ENCODE results near the gene ITPK1.
"Not testable (repeated sequence)": the region's sequence is repeated elsewhere in the genome, so short reads cannot be mapped to it uniquely, and the experiment has no call there.

DNA sequence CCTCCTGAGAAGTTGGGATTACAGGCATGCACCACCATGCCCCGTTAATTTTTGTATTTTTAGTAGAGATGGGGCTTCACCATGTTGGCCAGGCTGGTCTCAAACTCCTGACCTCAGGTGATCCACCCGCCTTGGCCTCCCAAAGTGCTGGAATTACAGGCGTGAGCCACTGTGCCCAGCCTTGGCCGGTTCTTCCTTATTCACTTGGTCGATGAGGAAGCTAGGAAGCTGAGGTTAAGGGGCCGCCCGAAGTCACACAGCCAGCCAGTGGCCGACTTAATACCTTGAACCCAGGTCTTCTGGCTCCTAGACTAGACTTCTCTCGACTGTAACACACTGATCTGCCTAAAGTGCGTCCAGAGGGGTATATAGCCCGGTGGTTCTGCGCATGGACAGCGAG lies 20.8 kb upstream of the ITPK1 start:
- TF ChIP-seq, protein P1, sequence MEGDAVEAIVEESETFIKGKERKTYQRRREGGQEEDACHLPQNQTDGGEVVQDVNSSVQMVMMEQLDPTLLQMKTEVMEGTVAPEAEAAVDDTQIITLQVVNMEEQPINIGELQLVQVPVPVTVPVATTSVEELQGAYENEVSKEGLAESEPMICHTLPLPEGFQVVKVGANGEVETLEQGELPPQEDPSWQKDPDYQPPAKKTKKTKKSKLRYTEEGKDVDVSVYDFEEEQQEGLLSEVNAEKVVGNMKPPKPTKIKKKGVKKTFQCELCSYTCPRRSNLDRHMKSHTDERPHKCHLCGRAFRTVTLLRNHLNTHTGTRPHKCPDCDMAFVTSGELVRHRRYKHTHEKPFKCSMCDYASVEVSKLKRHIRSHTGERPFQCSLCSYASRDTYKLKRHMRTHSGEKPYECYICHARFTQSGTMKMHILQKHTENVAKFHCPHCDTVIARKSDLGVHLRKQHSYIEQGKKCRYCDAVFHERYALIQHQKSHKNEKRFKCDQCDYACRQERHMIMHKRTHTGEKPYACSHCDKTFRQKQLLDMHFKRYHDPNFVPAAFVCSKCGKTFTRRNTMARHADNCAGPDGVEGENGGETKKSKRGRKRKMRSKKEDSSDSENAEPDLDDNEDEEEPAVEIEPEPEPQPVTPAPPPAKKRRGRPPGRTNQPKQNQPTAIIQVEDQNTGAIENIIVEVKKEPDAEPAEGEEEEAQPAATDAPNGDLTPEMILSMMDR (IDR thresholded peaks at IDR 0.05), result not testable (repeated sequence)
- not testable (repeated sequence) for TF ChIP-seq RAD21 (IDR thresholded peaks at IDR 0.05; ENCODE audit: low read length); RCOR1 (IDR thresholded peaks at IDR 0.05; ENCODE audit: low read length); NRF1 (IDR thresholded peaks at IDR 0.05; ENCODE audit: low read depth, low read length); EZH2phosphoT487 (IDR thresholded peaks at IDR 0.05; ENCODE audit: borderline replicate concordance, low read depth); SIN3A (IDR thresholded peaks at IDR 0.05; ENCODE audit: borderline replicate concordance, low read depth, low read length); MAX (IDR thresholded peaks at IDR 0.05; ENCODE audit: low read depth)
- TF ChIP-seq, protein P2, sequence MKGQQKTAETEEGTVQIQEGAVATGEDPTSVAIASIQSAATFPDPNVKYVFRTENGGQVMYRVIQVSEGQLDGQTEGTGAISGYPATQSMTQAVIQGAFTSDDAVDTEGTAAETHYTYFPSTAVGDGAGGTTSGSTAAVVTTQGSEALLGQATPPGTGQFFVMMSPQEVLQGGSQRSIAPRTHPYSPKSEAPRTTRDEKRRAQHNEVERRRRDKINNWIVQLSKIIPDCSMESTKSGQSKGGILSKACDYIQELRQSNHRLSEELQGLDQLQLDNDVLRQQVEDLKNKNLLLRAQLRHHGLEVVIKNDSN (IDR thresholded peaks at IDR 0.05; ENCODE audit: borderline replicate concordance, low read depth), result not testable (repeated sequence)

Measured in SK-N-SH (cell line).